Activated naive CD4-positive, alpha-beta T cell treated with anti-CD3 and anti-CD28 coated beads, Interleukin-2, amount 50 U/mL, for 72 hours (primary cell): ENCODE results near the gene NTM. TPM values are rescaled to one million over a fixed set of nuclear protein-coding genes. Genes with fewer than 3 reads are reported as not detected.

Experiments
- ATAC-seq, 2 donors: fragments of 150-1000 bp; cut with Tn5 transposase; 2 replicates each; pipeline ENCODE4 v1.10.0; 2021; ENCODE audit warnings: mild to moderate bottlenecking in 2 of 2, moderate library complexity in 2 of 2
- DNase-seq, 2 donors: peaks; one replicate each; pipeline ENCODE4 v3.0.0; 2021 to 2022; ENCODE audit warnings: low spot score in 2 of 2
- H3K27ac Mint-ChIP-seq, 2 donors: one replicate each; pipeline ENCODE4 v1.8.0; 2022; ENCODE audit warnings: mild to moderate bottlenecking in 2 of 2, mixed read lengths in 2 of 2
- H3K36me3 Mint-ChIP-seq, 2 donors: one replicate each; pipeline ENCODE4 v1.8.0; 2022; ENCODE audit warnings: mixed read lengths in 2 of 2
- H3K9me3 Mint-ChIP-seq, 2 donors: one replicate each; pipeline ENCODE4 v1.8.0; 2022; ENCODE audit warnings: mixed read lengths in 2 of 2
- total RNA-seq, 2 donors: library from RNA; stranded (reverse); gene quantifications; one replicate each; pipeline ENCODE4 v1.2.3, GENCODE V29; 2022

The NTM gene
- total RNA-seq, 2 donors from 2014 or later: not detected

- Mint-ChIP-seq H3K36me3 (no peaks in the 10 kb centered on the region), H3K9me3 (peaks cover 0 to 7% of the 10 kb centered on the region in 2 donors), H3K27ac (no peak overlapping the region)
- DNase-seq: no peak
- no peak for ATAC-seq
These were observed 165.7 kb downstream of the NTM start for GRCh38 chr11:131536159-131536558.

GRCh38 chr11:131537196-131537595 is 166.8 kb downstream of the NTM start:
- Mint-ChIP-seq H3K27ac (no peak overlapping the region), H3K36me3 (no peaks in the 10 kb centered on the region), H3K9me3 (peaks cover 0 to 11% of the 10 kb centered on the region in 2 donors)
- no peak for ATAC-seq
- no peak for DNase-seq

- Mint-ChIP-seq H3K27ac (no peak overlapping the region), H3K36me3 (no peaks in the 10 kb centered on the region)
These were observed 167.3 kb downstream of the NTM start for GRCh38 chr11:131537748-131538147.

GRCh38 chr11:131538322-131538721 is 167.9 kb downstream of the NTM start:
- Mint-ChIP-seq H3K9me3 (peaks cover 3 to 11% of the 10 kb centered on the region in 2 donors), H3K27ac (no peak overlapping the region), H3K36me3 (no peaks in the 10 kb centered on the region)
- ATAC-seq (no peak), DNase-seq (no peak)

More at GRCh38 chr11:131537748-131538147, 167.3 kb downstream of the NTM start:
- H3K9me3 Mint-ChIP-seq: peaks cover 3 to 11% of the 10 kb centered on the region in 2 donors
- no peak for ATAC-seq
- DNase-seq: no peak

- Mint-ChIP-seq H3K36me3 (no peaks in the 10 kb centered on the region), H3K9me3 (peaks cover 3 to 15% of the 10 kb centered on the region in 2 donors), H3K27ac (no peak overlapping the region)
- no peak for ATAC-seq
- DNase-seq: no peak
These were observed 170.3 kb downstream of the NTM start for GRCh38 chr11:131540676-131541075.

GRCh38 chr11:131543389-131544025 is 173.1 kb downstream of the NTM start:
- DNase-seq (no peak), ATAC-seq (no peak)
- Mint-ChIP-seq H3K27ac (no peak overlapping the region), H3K9me3 (peaks cover 3 to 11% of the 10 kb centered on the region in 2 donors), H3K36me3 (no peaks in the 10 kb centered on the region)

- ATAC-seq: no peak
- Mint-ChIP-seq H3K36me3 (no peaks in the 10 kb centered on the region), H3K9me3 (peaks cover 3 to 11% of the 10 kb centered on the region in 2 donors), H3K27ac (no peak overlapping the region)
- no peak for DNase-seq
These were observed 174.2 kb downstream of the NTM start for GRCh38 chr11:131544591-131544990.

- ATAC-seq (no peak), DNase-seq (no peak)
- no peak overlapping the region for H3K27ac Mint-ChIP-seq
- peaks cover 3 to 11% of the 10 kb centered on the region in 2 donors for H3K9me3 Mint-ChIP-seq
- peaks cover 0 to under 1% of the 10 kb centered on the region in 2 donors for H3K36me3 Mint-ChIP-seq
These were observed 175.9 kb downstream of the NTM start for GRCh38 chr11:131546218-131546895.

GRCh38 chr11:131549099-131549498 is 178.7 kb downstream of the NTM start:
- DNase-seq (no peak), ATAC-seq (no peak)
- Mint-ChIP-seq H3K27ac (no peak overlapping the region), H3K36me3 (peaks cover 0 to 6% of the 10 kb centered on the region in 2 donors), H3K9me3 (peaks cover 3 to 21% of the 10 kb centered on the region in 2 donors)

- Mint-ChIP-seq H3K27ac (no peak overlapping the region), H3K36me3 (peaks cover 0 to 6% of the 10 kb centered on the region in 2 donors), H3K9me3 (peaks cover 4 to 21% of the 10 kb centered on the region in 2 donors)
- no peak for ATAC-seq
- no peak for DNase-seq
These were observed 179.4 kb downstream of the NTM start for GRCh38 chr11:131549770-131550169.

GRCh38 chr11:131560287-131560686 is 189.9 kb downstream of the NTM start:
- no peak for ATAC-seq

GRCh38 chr11:131561501-131561900 is 191.1 kb downstream of the NTM start:
- ATAC-seq: no peak
- no peak for DNase-seq
- H3K9me3 Mint-ChIP-seq: peaks cover 0 to 5% of the 10 kb centered on the region in 2 donors
- H3K36me3 Mint-ChIP-seq: no peaks in the 10 kb centered on the region
- H3K27ac Mint-ChIP-seq: no peak overlapping the region

More at GRCh38 chr11:131560287-131560686, 189.9 kb downstream of the NTM start:
- H3K36me3 Mint-ChIP-seq: no peaks in the 10 kb centered on the region
- no peak for DNase-seq
- H3K27ac Mint-ChIP-seq: no peak overlapping the region
- H3K9me3 Mint-ChIP-seq: peaks cover 0 to 5% of the 10 kb centered on the region in 2 donors

GRCh38 chr11:131561972-131562371 is 191.6 kb downstream of the NTM start:
- no peaks in the 10 kb centered on the region for H3K36me3 Mint-ChIP-seq
- ATAC-seq (no peak), DNase-seq (no peak)
- H3K27ac Mint-ChIP-seq: no peak overlapping the region
- peaks cover 0 to 5% of the 10 kb centered on the region in 2 donors for H3K9me3 Mint-ChIP-seq

- H3K9me3 Mint-ChIP-seq: no peaks in the 10 kb centered on the region
These were observed 197.9 kb downstream of the NTM start for GRCh38 chr11:131568318-131568717.

GRCh38 chr11:131571571-131571970 is 201.2 kb downstream of the NTM start:
- H3K9me3 Mint-ChIP-seq: no peaks in the 10 kb centered on the region
- no peak overlapping the region for H3K27ac Mint-ChIP-seq
- ATAC-seq (no peak), DNase-seq (no peak)
- H3K36me3 Mint-ChIP-seq: no peaks in the 10 kb centered on the region

More at GRCh38 chr11:131568318-131568717, 197.9 kb downstream of the NTM start:
- ATAC-seq: no peak
- Mint-ChIP-seq H3K27ac (no peak overlapping the region), H3K36me3 (no peaks in the 10 kb centered on the region)
- no peak for DNase-seq

GRCh38 chr11:131572423-131572822 is 202.0 kb downstream of the NTM start:
- DNase-seq (no peak), ATAC-seq (no peak)
- Mint-ChIP-seq H3K9me3 (no peaks in the 10 kb centered on the region), H3K27ac (no peak overlapping the region), H3K36me3 (no peaks in the 10 kb centered on the region)

GRCh38 chr11:131579932-131580387 is 209.5 kb downstream of the NTM start:
- no peak for ATAC-seq
- no peak for DNase-seq
- Mint-ChIP-seq H3K27ac (no peak overlapping the region), H3K36me3 (no peaks in the 10 kb centered on the region), H3K9me3 (no peaks in the 10 kb centered on the region)

- no peaks in the 10 kb centered on the region for H3K36me3 Mint-ChIP-seq
- no peak for ATAC-seq
- H3K27ac Mint-ChIP-seq: no peak overlapping the region
- DNase-seq: no peak
- H3K9me3 Mint-ChIP-seq: no peaks in the 10 kb centered on the region
These were observed 210.1 kb downstream of the NTM start for GRCh38 chr11:131580476-131580875.
